ENCODE results near the gene PLCB4. TPM values are rescaled to one million over a fixed set of nuclear protein-coding genes. Genes with fewer than 3 reads are reported as not detected.

PLCB4 gene
- total RNA-seq, 1 donor from 2014 or later, result 549 TPM

GRCh38 chr20:9177278-9177677 is 108.4 kb downstream of the PLCB4 start:
- peak; percentile 73 for DNase-seq (ENCODE audit: low read depth)

- DNase-seq (ENCODE audit: low read depth), result peak; percentile 87
Observed at GRCh38 chr20:9179193-9179802, 110.4 kb downstream of the PLCB4 start.

- no peak for DNase-seq (ENCODE audit: low read depth)
Observed at GRCh38 chr20:9179867-9180266, 111.0 kb downstream of the PLCB4 start.

GRCh38 chr20:9180481-9181257 is 111.8 kb downstream of the PLCB4 start:
- DNase-seq (ENCODE audit: low read depth), result no peak

GRCh38 chr20:9185511-9185910 is 116.6 kb downstream of the PLCB4 start:
- no peak for DNase-seq (ENCODE audit: low read depth)

- DNase-seq (ENCODE audit: low read depth), result no peak
Observed at GRCh38 chr20:9186396-9186795, 117.5 kb downstream of the PLCB4 start.

GRCh38 chr20:9195031-9195430 is 126.1 kb downstream of the PLCB4 start:
- DNase-seq (ENCODE audit: low read depth), result no peak

- no peak for DNase-seq (ENCODE audit: low read depth)
Observed at GRCh38 chr20:9196110-9196509, 127.2 kb downstream of the PLCB4 start.

GRCh38 chr20:9198460-9198859 is 129.6 kb downstream of the PLCB4 start:
- no peak for DNase-seq (ENCODE audit: low read depth)

- no peak for DNase-seq (ENCODE audit: low read depth)
Observed at GRCh38 chr20:9200196-9200595, 131.3 kb downstream of the PLCB4 start.

- peak; percentile 79 for DNase-seq (ENCODE audit: low read depth)
Observed at GRCh38 chr20:9200620-9201019, 131.7 kb downstream of the PLCB4 start.

GRCh38 chr20:9202420-9203080 is 133.7 kb downstream of the PLCB4 start:
- peak; percentile 79 for DNase-seq (ENCODE audit: low read depth)

- DNase-seq (ENCODE audit: low read depth), result no peak
Observed at GRCh38 chr20:9203081-9203447, 134.2 kb downstream of the PLCB4 start.

GRCh38 chr20:9204979-9205378 is 136.1 kb downstream of the PLCB4 start:
- DNase-seq (ENCODE audit: low read depth), result no peak

- DNase-seq (ENCODE audit: low read depth), result no peak
Observed at GRCh38 chr20:9206486-9206885, 137.6 kb downstream of the PLCB4 start.

GRCh38 chr20:9207253-9207652 is 138.4 kb downstream of the PLCB4 start:
- peak; percentile 70 for DNase-seq (ENCODE audit: low read depth)

- DNase-seq (ENCODE audit: low read depth), result no peak
Observed at GRCh38 chr20:9210356-9210755, 141.5 kb downstream of the PLCB4 start.

- no peak for DNase-seq (ENCODE audit: low read depth)
Observed at GRCh38 chr20:9211016-9211760, 142.3 kb downstream of the PLCB4 start.

GRCh38 chr20:9212735-9213134 is 143.8 kb downstream of the PLCB4 start:
- no peak for DNase-seq (ENCODE audit: low read depth)

- DNase-seq (ENCODE audit: low read depth), result peak; percentile 95
Observed at GRCh38 chr20:9214685-9215084, 145.8 kb downstream of the PLCB4 start.

- no peak for DNase-seq (ENCODE audit: low read depth)
Observed at GRCh38 chr20:9215539-9215938, 146.7 kb downstream of the PLCB4 start.

GRCh38 chr20:9218531-9218961 is 149.7 kb downstream of the PLCB4 start:
- no peak for DNase-seq (ENCODE audit: low read depth)

Measured in renal cortical epithelial cell (primary cell).